GM20000 (cell line): ENCODE data around the gene CEP290.

Source experiments
- DNase-seq: peaks from one replicate; pipeline ENCODE4 v3.0.0; 2012; ENCODE audit warnings: low spot score
- CTCF ChIP-seq: IDR thresholded peaks from 2 replicates; pipeline ENCODE4 v1.5.1; 2012; ENCODE audit warnings: mild to moderate bottlenecking, control low read depth; ENCODE audit errors: extremely low read depth, missing control alignments

CEP290 gene

GRCh38 chr12:88182416-88182815 is 40.5 kb upstream of the CEP290 start:
- TF ChIP-seq CTCF, result no peak

GRCh38 chr12:88181881-88182280 is 40.0 kb upstream of the CEP290 start:
- no peak for DNase-seq
- no peak for TF ChIP-seq CTCF

More at GRCh38 chr12:88182416-88182815, 40.5 kb upstream of the CEP290 start:
- no peak for DNase-seq

- TF ChIP-seq CTCF, result no peak
- no peak for DNase-seq
Measured at GRCh38 chr12:88179436-88180014, 37.6 kb upstream of the CEP290 start.

GRCh38 chr12:88175544-88175943 is 33.7 kb upstream of the CEP290 start:
- no peak for TF ChIP-seq CTCF
- no peak for DNase-seq

- TF ChIP-seq CTCF, result no peak
- no peak for DNase-seq
Measured at GRCh38 chr12:88172844-88173407, 31.0 kb upstream of the CEP290 start.

GRCh38 chr12:88167384-88167783 is 25.5 kb upstream of the CEP290 start:
- DNase-seq, result no peak
- TF ChIP-seq CTCF, result no peak

- no peak for TF ChIP-seq CTCF
Measured at GRCh38 chr12:88166179-88166578, 24.3 kb upstream of the CEP290 start.

More at GRCh38 chr12:88166179-88166578, 24.3 kb upstream of the CEP290 start:
- no peak for DNase-seq
